ENCODE measurements around the gene NWD2.

NWD2 gene

GRCh38 chr4:37443137-37443536 lies 198.6 kb downstream of the NWD2 start:
- no peak for DNase-seq

DNA sequence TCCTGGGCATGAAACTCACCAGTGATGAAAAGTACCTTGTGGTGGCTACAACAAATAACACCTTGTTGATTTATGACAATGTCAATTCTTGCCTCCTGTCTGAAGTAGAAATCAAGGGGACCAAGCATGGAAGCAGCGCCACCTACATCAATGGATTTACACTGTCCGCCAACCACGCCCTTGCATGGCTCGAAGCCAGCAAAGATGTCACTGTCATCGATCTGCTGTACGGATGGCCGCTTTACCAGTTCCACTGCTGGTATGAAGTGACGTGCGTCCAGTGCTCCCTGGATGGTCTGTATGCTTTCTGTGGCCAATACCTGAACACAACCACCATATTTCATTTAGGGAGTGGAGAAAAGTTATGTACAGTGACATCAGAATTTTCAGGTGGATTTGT lies 200.5 kb downstream of the NWD2 start:
- no peak for DNase-seq

DNA sequence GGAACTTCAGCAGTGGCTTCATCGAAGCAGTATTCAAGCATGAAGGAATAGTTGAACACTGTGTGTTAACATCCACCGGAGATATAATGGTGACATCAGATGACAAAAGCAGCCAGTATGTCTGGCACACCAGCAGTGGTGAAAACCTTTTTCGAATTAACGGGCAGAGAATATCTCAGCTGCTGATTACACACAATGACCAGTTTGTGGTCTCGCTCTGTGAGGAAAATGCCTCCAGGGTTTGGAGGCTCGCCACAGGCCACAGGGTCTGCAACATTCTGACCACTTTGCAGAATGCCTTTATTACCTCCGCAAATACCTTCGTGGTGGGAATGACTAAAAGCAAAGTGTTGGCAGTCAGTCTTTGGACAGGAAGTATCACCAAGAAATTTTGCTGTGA lies 201.5 kb downstream of the NWD2 start:
- DNase-seq: no peak

- DNase-seq: no peak
These were observed 203.3 kb downstream of the NWD2 start for GRCh38 chr4:37447886-37448285.

- no peak for DNase-seq
These were observed 205.8 kb downstream of the NWD2 start for GRCh38 chr4:37450309-37450708.

DNA sequence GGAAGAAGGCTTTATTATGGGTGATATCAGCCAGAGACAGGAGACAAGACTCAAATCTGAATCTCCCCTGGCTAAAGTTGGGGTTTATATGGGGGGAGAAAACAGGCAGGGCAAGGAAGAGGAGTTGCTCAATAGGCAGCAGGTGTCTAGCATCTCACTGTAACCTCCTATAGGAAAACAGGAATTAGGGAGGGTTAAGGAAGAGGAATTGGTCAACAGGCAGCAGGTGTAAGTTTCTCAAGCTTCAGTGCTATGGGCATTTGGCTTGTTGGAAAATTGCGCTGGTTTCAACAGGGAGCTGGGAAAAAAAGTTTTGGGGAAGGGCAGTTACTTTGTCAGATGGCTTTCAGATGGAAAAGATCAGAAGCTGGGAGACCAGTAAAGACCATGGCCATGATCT lies 206.4 kb downstream of the NWD2 start:
- no peak for DNase-seq

DNA sequence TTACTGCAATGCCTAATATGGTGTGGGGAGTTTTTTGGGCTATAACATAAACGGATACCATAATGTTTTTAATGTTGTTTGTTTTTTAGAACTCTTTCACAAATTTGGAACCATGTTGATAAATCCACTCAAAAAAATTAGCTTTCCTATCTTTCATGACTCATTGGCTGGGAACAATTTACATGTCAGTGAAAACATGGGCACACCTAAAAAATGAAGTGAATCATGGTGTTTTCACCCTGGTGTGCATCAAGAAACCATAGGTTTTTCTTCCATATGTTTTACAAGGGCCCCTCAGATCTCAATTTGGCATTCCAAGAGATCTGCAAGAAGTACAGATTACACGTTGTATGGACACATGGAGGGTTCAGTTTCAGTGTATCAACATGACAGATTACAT lies 207.1 kb downstream of the NWD2 start:
- DNase-seq: no peak

GRCh38 chr4:37452952-37453280 lies 208.4 kb downstream of the NWD2 start:
- no peak for DNase-seq

DNA sequence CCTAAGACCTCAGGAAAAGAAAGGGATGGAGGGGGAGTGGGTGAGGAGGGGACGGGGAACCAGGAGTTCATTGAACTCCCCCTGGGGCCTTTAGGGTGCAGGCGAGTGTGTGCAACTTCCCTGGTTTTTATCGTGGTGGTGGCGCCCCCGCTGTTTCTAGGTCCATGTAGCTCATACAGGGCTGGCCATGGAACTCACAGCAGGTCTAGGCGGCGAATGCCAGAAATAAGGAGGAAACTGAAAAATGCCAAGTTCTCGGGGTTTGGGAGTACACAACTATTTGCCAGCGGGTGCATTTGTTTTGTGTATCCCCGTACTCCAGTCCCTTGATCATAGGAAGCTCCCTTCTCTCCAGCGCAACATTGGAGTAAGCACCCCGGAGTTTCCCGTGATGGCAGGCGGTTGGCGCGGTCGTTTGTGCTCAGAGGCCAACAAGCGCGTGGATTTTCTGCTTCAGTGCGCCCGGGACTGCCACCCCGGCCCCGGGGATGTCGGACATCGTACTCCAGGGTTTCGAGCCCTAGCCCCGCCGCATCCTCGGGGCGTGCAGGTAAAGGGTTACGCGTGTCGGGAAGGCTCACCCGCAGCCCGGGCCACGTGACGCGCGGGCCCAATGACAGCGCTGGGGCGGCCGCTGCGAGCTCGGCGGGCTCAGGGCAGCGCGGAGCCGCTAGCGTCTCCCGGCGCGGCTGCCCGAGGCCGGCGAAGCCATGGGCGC lies 208.9 kb downstream of the NWD2 start:
- DNase-seq: no peak

DNA sequence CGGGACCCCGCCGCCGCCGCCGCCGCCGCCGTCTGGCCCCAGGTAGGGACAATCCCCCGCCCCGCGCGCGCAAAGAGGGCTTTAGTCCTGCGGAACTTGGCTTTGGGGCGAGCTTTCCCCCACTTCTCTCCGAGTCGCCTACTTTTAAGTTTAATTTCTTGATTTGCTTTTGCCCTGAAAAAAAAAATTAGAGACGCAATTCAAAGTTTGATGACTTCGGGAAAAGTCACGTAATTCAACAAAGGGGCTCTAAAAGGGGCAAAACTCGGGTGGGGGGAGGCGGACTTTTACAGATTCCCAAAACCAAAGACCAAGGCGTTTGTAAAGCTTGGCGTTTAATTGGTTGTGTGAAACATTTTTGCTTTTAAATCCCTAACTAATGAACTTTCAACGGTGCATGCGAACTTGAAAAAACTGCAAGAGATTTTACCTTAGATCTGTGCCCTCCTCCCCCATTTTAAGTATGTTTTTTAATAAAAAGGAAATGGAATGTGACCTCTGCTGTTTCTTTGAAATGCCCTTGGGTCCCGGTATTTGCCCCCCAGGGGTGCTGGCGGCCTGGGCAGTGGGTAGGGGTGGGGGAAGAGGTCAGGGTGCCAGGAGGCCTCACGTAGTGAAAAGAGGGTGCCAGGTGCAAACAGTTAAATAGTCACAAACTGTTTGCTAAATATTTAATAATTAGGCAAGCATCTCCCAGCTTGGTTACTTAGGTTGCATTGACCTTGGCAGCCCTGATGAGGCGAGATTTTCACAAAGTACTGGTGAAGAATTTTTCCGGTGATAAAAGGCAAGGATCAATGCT lies 209.7 kb downstream of the NWD2 start:
- DNase-seq: no peak

GRCh38 chr4:37455301-37456131 lies 211.0 kb downstream of the NWD2 start:
- DNase-seq: no peak

DNA sequence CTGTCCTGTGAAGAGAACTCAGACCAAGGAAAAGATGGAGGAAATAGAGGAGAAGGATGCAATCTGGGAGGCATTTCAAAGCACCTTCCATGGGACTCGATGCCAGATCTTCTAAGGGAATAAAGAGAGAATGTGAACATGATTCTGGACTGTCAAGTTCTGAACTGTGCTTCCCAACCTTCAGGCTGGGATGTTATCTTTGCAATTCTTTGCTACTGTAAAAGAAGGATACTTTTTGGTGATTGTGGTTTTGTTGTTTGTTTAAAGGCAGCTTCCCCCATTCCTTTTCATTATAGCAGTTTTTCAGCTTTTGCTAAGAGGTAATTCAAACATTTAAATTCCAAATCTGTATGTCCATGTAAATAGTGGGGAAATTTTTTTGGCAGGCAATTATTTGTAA lies 217.3 kb downstream of the NWD2 start:
- no peak for DNase-seq

DNA sequence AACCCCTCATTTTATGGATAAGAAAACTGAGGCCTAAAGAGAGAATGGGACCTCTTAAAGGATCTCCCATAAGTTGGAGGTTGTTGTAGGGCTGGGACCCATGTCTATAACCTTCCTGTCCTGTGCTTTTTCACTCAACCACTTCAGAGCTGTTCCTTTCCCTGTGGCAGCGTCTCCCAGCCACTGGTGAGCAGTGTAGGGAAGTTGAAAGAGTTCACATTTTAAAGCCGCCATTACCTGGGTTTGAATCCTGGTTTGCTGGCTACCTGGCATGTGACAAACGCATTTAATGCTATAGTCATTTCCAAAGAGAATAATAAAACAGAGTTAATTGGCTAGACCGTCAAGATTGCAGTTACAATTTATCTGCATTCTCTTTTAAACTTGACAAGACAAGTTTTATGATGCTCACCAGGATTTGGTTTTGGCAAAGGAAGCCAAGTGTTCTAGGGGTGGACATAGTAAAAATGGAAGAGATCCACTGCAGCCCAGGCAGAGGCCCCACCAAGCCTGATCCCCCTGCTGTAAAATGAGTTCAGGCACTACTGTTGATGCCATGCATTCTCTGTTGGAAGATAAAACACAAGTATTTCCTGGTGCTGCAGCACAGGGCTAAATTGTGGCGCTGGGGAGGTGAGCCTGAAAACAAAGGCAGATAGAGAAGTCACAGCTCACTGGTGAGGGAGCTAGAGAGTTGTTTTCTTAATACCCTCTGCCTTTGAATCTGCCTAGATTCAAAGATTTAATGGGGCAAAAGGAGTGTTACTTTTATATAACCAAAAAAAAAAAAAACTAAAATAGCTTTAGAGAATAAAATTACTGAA lies 218.7 kb downstream of the NWD2 start:
- DNase-seq: no peak

GRCh38 chr4:37464373-37465128 lies 220.0 kb downstream of the NWD2 start:
- DNase-seq: no peak

- DNase-seq: no peak
These were observed 220.8 kb downstream of the NWD2 start for GRCh38 chr4:37465296-37465695.

DNA sequence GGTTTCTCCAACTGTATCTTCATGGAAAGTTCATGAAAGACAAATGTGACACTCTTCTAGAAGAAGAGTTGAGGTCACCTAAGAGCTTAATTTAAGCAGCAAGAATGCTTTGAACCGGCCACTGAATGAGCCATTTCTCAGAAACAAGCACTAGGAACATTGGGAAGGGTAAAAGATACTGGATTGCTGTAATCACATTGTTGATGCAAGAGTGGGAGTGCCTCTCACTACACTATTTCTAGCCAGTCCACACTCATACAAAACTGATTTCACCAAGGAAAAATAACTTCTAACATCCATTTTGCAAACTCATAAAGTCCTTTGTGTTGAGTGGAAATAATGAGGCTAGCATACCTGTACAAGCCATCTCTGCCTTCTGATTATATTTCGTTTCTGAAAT lies 221.3 kb downstream of the NWD2 start:
- no peak for DNase-seq

DNA sequence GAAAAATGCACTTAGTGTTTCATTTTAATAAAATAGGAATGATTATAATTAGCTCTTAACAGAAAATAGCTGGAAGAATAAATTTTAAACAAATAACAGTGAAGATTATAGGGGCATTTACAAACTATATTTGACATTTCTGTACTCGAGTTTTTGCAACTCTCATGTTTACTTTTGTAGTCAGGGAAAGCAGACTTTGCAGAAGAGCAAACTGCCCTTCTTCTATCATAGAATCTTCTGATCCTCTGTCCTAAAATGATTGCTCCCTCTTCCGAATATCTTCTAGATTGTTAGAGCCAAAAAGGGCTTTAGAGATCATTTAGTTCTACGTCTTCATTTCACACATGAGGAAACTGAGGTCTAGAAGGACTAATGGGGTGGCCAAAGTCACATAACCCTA lies 222.7 kb downstream of the NWD2 start:
- no peak for DNase-seq

DNA sequence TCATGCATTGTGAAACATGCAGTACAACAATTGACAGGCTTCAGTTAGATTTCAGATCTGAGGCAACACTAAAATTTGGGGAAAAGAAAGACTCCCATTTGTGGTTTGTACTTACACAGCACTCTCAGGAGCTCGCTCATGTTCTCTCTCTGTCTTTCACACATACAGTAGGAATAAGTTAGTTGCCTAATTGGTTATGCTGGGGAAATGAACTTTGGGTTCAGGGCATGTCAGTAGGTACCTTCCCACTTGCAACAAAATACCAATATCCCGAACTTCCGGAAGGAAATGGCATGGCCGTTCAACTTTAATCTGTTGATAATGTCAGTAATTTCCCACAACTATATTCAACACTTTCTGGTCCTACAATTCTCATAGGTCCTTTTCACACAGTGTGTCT lies 223.3 kb downstream of the NWD2 start:
- no peak for DNase-seq

- DNase-seq: no peak
These were observed 224.7 kb downstream of the NWD2 start for GRCh38 chr4:37469286-37469685.

- no peak for DNase-seq
These were observed 225.7 kb downstream of the NWD2 start for GRCh38 chr4:37470245-37470644.

DNA sequence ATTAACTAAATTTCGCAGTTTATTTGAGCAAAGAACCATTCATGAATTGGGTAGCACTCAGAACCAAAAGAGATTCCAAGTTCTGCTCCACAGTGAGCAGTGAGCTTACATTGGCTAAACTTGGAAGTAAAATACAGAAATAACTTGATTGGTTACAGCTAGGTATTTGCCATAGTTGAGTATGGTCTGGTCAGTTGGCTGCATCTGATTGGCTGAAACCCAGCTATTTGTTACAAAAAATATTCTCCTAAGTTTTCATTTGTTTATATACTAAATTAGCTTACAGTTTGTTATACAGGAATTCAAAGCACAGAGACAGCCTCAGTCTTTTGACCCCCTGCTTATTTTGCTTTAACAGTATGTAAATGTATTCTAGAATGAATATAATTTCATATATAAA lies 226.6 kb downstream of the NWD2 start:
- no peak for DNase-seq

DNA sequence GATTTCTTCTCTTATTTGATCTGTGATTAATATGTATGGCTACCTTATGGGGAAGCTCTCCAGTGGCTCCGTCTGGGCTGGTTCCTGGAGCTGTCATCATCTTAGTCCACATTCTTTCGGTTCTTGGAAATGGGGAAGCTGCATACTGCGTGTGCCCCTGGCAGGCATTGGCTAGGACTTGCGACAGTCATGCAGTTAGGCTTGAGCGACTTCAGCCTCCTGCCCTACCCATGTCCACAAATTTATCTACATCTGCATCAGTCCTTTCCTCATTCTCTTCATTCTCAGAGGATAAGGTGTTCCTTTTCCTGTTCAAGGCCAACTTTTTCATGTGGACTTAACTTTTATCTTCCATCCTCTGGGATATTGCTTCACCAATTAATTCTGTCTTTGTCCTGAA lies 227.4 kb downstream of the NWD2 start:
- DNase-seq: no peak

Measured in effector CD4-positive, alpha-beta T cell (primary cell).